GM19463 (cell line): ENCODE results near the gene CCNB3.

Source experiments
- ATAC-seq: cut with Tn5 transposase; IDR thresholded peaks from one replicate; pipeline ENCODE4 v1.9.1; 2021; ENCODE audit warnings: mild to moderate bottlenecking, moderate library complexity; ENCODE audit not compliant: unreplicated experiment

CCNB3 gene

GRCh38 chrX:50333308-50333707 lies 128.7 kb downstream of the CCNB3 start:
- ATAC-seq: no peak

GRCh38 chrX:50343917-50344316 lies 139.4 kb downstream of the CCNB3 start:
- no peak for ATAC-seq

GRCh38 chrX:50372966-50373365 lies 168.4 kb downstream of the CCNB3 start:
- ATAC-seq: no peak

- no peak for ATAC-seq
Measured at GRCh38 chrX:50375481-50376267, 171.1 kb downstream of the CCNB3 start.

DNA sequence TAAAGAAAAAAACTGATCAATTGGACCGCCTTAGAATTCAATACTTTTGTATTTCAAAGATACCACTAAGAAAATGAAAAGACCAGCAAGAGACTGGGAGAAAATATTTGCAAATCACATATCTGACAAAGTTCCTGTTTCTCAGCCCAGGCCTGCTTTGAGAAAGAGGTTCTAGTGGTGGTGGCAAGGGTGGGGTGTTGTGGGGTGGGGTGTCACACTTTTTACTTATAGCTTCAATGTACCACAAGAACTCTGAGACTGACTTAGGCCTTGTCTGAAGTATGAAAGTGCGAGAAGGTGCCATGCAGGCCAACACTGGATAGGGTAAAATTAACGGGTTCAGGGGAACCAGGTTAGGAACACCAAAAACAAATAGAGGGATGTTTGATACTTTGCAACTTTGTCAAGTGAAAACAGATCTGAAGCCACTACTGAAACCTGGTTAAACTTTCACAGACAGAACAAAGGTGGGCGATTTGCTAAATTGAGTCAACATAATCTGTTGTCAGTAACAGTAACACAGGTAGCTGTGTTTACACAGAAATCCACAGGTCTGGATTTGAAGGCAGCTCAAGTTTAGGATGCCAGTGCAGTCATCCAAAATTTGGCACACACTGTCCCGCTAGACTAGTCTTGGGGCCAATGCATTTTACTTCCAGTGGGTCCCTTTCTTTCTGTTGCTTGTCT lies 177.3 kb downstream of the CCNB3 start:
- no peak for ATAC-seq

DNA sequence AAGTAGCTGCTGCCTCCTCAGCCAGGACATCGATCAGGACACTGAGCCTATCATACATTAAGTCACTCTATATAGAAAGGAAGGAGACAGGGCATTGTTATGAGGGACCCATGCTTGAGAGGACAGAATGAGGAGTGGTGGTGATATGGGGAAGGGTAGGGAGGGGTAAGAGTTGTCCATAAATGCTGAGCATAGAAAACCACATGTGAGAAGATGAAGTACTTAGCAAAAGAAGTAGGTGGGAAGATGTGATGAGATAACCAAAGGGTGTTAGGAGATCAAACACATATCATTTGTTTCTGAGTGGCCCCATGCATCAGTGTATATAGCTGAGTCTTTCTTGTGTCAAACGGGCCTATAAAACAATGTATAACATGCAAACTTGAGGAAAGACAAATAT lies 182.0 kb downstream of the CCNB3 start:
- no peak for ATAC-seq

DNA sequence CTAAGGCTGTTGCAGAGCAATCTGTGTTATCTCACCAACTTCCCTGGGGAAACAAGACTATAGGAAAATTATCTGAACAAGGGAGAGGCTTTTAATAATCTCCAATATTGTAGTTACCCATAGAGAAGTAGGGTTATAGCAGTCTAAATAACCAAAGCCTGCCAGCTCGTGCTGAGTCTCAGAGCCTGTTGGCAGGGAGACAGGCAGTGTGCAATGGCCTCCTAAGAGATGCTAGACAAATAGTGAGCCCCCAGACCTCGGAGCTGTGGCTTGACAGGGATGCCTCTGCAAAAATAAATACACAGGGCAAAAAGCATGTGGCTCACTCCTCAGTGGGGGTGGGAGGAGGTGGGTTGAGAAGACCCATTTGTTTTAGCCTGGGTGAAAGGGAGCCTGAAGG lies 189.3 kb downstream of the CCNB3 start:
- ATAC-seq: no peak
